Spleen (tissue), 7 donors: ENCODE results near the gene NARF.

Experiments used
- CTCF ChIP-seq, 11 experiments: fragments of 200-600 bp in 7 of 11; fragments of 450-650 bp in 4 of 11; sonication (generic) in 4 of 11; IDR thresholded peaks in 8 of 11; conservative IDR thresholded peaks in 3 of 11; 1 replicate in 7 of 11; 2 replicates in 4 of 11; pipeline versions ENCODE4 v1.4.0 to v1.8.0; 2016 to 2021; ENCODE audit warnings: antibody characterized with exemption in 11 of 11, inconsistent platforms in 4 of 11, mild to moderate bottlenecking in 1 of 11
- POLR2A ChIP-seq, 3 donors: fragments of 450-650 bp; IDR thresholded peaks; one replicate each; pipeline ENCODE4 v1.5.1; 2017; ENCODE audit warnings: antibody characterized with exemption in 3 of 3, mild to moderate bottlenecking in 1 of 3
- POLR2AphosphoS5 ChIP-seq, 3 donors: sonication (generic); formaldehyde crosslinking; IDR thresholded peaks; one replicate each; pipeline ENCODE4 v1.5.1; 2017; ENCODE audit warnings: antibody characterized with exemption in 3 of 3
- donor health status: DM: no; HTN: no; CAD: no; lungs with moderate emphysema.
- donor health status: DM: no; HTN: no; CAD: no.
- donor health status: DM: no; HTN: no; CAD: no.

- TF ChIP-seq CTCF (IDR thresholded peaks at IDR 0.05 in 8 of 11, conservative IDR thresholded peaks at IDR 0.05 in 3 of 11) (no peak), POLR2A (IDR thresholded peaks at IDR 0.05) (no peak), POLR2AphosphoS5 (IDR thresholded peaks at IDR 0.05) (no peak)
These were observed 27.9 kb downstream of the NARF start for GRCh38 chr17:82486231-82487094.
